Umbilical cord (tissue), 2 donors: Measurements from ENCODE around the gene CTDSPL. TPM values are rescaled to one million over a fixed set of nuclear protein-coding genes. Genes with fewer than 3 reads are reported as not detected.
"Not testable (repeated sequence)": the region's sequence is repeated elsewhere in the genome, so short reads cannot be mapped to it uniquely, and the experiment has no call there.

ENCODE experiments used
- DNase-seq: peaks from one replicate; pipeline ENCODE4 v3.0.0-alpha.2; 2015; ENCODE audit warnings: low spot score
- total RNA-seq: library from RNA; depleted of rRNA; stranded (reverse); fragments of >200 nt; gene quantifications from one replicate; pipeline ENCODE4 v1.2.3, GENCODE V29; 2014; ENCODE audit warnings: low replicate concordance; ENCODE audit not compliant: insufficient read depth

CTDSPL gene, protein sequence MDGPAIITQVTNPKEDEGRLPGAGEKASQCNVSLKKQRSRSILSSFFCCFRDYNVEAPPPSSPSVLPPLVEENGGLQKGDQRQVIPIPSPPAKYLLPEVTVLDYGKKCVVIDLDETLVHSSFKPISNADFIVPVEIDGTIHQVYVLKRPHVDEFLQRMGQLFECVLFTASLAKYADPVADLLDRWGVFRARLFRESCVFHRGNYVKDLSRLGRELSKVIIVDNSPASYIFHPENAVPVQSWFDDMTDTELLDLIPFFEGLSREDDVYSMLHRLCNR
- 33.9 TPM for total RNA-seq

DNA sequence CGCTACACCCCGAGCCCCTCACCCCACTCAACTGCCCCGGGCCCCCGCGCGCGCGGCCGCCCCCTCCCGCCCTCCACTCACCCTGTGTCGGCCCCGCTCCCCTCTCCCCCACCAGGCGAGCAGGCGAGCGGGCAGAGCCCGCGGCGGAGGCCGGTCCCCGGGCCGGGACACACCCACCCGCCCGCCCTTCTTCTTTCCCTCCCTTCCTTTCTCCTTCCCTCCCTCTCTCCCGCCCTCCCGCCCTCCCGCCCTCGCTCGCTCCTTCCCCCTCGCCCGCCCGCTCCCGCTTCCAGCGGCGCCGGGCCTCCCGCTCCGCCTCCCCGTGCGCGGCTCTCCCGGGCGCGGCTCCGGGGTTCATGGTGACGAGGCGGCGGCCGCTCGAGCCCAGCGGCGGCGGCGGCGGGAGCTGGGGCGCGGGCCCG, at the start of gene CTDSPL:
CTDSPL (plus strand) TSS at position 261 of the 422 bp plus-strand sequence. CDS start 320 bp downstream, outside the sequence.
- peak; percentile 65 for DNase-seq

DNA sequence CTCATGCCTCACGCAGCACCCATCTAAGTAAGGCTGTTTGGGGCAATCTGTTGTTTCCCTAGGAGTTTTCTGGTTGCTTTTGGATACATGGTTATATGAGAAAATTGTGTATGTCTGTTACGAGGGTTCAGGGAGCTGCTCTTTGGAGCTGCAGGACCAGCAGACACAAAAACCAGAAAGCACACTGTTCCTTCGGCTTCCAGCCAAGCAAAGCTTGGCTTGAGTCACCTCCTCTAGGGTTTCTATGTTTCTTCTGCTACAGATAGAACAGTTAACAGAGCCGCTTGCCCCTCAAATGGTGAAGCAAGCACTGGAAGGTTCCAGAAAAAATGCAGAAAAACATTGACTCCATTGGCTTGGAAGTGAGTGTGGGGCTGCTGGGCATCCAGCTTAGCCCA, 49.2 kb upstream of the CTDSPL start:
- peak; percentile 30 for DNase-seq

DNA sequence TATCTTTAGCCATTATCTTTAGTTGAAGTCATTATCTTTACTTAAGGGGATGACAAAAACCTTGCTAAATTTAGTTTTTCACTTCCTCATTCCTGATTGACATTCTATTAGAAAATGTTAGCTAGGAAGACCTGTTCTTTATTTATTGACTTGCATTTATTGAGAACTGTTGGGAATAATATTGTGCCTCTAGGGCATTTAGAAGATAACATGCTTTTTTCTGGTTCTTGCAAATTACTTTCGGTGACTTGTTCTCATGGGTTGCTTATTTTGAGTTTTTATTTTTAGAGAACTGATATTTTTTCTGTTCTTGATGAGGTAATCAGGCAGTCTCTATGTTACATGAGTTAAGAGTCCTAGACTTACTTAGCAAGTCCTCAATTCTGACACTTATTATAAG, 48.3 kb upstream of the CTDSPL start:
- DNase-seq: no peak

DNA sequence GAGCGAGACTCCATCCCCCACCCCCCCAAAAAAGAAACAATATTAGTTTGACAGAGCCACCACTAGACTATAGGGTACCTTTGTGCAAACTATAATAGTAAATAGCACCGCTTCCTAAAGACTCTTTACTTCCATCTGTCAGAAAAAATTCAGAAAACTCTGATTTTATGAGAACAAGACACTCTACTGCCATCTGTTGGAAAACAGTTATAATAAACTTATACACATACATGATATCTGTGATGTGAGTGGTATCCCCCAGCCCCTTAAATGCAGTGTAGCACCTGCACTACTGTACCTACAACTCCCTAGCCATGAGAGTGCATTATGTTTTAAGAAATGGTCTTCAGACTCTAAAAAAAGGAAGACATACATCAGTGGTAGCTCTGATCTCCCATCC, 47.1 kb upstream of the CTDSPL start:
- no peak for DNase-seq

DNA sequence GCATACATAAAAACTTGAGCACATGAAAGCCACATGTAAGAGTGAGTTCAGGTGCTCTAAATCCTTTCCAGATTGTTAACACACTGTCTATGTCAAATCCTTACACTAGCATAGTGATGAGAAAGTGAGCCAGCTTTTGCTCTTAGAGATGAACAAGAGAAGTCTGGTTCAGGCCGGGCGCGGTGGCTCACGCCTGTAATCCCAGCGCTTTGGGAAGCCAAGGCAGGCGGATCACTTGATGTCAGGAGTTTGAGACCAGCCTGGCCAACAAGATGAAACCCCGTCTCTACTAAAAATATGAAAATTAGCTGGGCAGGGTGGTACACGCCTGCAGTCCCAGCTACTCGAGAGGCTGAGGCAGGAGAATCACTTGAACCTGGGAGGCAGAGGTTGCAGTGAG, 46.5 kb upstream of the CTDSPL start:
- not testable (repeated sequence) for DNase-seq

DNA sequence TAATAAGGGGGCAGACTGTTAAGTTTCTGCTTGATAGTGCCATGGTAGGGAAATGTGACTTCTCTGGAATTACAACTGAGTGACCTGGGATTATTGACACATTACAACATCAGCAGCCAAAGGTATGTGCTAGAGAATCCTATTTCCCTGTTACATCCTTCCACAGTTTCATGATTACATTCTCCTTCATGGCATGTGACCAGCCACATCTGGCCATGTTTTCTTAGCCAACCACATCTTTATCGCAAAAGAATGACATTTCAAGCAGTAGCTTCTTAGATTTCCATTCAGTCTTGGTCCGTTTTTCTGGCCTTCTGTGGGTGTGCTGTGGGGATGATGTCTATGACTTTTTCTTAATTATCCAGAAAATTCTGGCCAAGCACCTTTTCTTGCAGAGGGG, 45.4 kb upstream of the CTDSPL start:
- DNase-seq: no peak

DNA sequence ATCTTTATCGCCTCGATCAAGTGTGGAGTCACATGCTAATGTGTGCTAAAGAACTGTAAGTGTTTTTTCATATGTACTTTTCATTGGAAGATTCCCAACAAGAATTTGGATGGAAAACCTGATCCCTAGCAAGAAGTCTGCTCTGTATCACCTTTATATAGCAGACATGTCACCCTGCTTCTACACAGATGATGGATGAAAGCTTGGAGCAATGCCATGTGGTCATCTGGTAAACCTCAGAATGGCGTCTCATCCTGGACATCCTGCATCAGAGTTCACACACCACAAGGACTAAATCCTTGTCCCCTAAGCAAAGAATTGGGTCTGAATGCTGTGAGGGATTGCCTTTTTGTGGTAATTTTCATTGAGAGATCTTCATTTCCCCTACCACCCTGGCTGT, 42.1 kb upstream of the CTDSPL start:
- DNase-seq: peak; percentile 73

DNA sequence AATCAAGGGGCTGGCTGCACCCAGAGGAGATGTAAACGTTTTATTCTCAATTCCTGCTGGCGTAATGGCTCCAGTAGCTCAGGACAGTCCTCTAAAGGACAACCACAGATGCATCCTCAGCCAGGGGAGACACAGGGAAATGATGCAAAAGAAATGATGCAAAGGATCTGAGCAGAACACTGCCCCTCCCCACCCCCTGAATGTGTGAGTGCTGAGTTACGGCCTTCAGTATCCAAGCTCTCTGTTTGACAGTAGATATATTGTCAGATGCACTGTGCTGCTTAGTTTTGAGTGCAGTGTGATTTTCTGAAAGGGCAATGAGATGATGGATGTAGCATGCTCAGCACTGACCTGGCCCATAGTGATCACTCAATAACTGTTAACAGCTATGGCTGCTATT, 41.4 kb upstream of the CTDSPL start:
- no peak for DNase-seq

DNA sequence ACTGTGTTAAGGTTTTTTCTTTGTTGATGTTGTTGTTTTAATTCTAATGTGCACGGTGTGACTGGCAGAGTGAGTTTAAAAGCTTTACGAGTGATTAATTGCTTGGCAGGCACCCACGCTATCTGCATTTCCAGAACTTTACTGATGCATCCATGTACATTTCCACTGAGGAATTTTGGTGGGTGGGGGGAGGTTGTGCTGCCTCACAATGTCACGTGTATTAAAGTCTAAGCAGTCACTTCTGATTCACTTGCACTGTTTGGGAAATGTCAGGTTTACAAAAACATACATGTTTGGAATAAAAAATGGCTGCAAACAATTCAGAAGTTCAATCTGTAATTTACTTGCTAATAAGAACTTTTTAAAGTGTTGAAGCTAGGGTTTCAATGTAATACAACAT, 38.5 kb upstream of the CTDSPL start:
- no peak for DNase-seq

DNA sequence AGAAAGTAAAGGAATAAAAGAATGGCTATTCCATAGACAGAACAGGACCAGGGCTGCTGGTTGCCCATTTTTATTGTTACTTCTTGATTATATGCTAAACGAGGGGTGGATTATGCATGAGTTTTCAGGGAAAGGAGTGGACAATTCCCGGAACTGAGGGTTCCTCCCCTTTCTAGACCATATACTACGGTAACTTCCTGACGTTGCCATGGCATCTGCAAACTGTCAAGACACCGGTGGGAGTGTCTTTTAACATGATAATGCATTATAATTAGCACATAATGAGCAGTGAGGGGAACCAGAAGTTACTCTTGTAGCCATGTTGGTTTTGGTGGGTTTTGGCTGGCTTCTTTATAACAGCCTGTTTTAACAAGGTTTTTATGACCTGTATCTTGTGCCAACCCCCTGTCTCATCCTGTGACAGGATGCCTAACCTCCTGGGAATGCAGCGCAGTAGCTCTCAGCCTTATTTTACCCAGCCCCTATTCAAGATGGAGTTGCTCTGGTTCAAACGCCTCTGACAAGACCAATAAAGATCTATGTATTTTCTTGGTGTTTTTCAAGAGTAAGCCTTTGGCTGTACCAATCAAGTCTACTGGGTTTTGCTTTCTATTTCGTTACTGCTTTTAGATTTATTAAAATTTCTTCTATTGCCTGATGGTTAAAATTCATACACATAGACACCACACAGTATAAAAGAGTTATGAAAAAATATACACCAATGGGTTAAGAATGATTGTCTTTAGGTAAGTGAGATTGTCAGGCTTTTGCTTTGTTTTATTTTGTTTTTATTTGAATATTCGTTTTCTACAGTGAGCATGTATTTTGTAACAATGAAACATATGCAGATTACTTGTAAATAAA, 37.4 kb upstream of the CTDSPL start:
- no peak for DNase-seq

DNA sequence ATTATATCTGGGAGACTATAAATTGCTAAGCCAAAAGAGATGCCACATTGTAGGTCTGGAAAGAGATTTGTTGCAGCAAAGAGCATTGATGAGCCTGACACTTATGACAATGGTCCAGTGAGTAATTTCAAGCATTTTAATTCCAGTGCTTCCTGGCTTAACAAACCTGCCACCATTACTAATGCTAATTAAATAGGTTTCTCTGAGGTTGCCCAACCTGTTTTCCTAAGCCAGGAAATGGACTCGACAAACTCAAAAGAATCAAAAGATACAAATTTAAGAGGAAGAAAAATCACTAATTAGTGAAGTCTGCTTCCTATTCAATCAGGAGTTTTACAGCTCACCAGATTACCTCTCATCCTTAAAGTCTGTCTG, 36.7 kb upstream of the CTDSPL start:
- DNase-seq: no peak

DNA sequence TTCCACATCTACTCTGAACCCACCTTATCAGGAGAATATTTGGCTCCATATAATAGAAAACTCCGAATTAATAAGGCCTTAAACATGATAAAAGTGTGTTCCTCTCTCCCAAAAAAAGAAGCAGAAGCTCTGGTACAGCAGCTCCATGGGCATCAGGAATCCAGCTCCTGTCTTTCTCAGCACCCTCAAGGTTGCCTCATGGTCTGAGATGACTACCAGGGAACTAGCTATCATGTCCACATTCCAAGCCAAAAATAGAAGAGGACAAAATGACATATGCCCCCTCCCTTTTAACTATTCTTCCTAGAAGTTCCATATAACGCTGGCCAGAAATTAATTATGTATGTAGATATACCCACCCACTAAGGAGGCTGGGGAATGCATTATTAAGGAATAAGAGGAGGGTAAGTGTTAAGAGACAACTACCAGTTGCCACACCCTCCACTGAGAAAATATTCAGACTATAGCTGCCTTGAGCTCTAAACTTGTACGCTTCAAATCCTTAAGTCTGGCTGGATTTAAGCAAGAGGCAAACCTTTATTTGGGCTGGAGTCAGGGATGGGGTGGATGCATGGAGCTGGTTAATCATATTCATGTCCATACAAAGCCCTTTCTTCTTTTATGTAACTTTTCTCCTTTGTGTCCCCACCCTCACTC, 35.8 kb upstream of the CTDSPL start:
- peak; percentile 59 for DNase-seq

DNA sequence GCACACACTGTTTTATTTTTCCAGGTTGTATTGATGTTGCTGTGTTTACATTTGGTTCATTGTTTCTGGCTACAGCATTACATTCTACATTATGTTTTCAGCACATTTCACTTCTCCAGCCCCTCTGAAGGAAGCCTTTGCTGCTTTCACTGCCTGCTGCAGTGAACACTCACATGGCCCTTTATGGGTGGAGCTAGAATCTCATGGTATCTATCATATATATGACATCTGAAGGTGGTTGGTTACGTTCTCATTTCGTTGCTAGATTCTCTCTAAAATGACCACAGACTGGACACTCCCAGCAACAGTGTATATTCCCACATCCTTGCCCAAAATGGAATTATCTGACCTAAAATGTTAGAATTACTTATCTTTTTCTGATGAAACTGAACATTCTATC, 35.2 kb upstream of the CTDSPL start:
- DNase-seq: peak; percentile 45

DNA sequence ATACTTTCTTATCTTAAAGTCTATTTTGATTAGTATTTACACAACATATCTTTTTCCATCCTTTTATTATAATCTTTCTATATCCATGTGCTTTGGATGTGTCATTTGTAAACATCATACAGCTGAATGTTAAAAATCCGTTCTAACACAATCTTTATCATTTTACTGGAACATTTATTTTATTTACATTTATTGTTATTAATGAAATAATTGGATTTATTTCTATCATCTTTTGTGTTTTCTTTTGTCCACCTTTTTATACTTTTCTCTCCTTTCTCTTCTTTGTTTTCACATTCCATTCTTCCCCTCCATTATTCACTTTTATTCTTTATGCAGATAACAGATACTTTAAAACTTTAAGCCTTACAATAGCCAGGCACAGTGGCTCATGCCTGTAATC, 34.7 kb upstream of the CTDSPL start:
- no peak for DNase-seq

DNA sequence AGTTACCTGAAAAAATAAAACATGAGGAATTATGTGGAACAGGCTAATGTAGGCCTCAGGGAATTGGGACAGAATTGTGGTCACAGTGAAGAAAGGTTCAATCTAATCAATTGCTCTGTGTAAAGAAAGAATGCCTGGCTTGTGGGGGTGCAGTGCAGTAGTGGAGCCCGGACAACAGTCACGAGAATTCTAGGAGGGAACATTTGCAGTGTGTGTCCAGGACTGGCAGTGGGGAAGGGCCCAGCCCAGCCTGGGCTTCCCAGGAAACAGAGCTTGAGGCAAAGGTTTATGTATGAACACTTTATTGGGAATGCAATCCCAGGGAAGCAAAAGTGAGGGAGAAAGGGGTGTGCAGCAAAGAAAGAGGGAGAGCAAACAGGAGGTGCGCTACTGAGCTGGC, 29.2 kb upstream of the CTDSPL start:
- no peak for DNase-seq

DNA sequence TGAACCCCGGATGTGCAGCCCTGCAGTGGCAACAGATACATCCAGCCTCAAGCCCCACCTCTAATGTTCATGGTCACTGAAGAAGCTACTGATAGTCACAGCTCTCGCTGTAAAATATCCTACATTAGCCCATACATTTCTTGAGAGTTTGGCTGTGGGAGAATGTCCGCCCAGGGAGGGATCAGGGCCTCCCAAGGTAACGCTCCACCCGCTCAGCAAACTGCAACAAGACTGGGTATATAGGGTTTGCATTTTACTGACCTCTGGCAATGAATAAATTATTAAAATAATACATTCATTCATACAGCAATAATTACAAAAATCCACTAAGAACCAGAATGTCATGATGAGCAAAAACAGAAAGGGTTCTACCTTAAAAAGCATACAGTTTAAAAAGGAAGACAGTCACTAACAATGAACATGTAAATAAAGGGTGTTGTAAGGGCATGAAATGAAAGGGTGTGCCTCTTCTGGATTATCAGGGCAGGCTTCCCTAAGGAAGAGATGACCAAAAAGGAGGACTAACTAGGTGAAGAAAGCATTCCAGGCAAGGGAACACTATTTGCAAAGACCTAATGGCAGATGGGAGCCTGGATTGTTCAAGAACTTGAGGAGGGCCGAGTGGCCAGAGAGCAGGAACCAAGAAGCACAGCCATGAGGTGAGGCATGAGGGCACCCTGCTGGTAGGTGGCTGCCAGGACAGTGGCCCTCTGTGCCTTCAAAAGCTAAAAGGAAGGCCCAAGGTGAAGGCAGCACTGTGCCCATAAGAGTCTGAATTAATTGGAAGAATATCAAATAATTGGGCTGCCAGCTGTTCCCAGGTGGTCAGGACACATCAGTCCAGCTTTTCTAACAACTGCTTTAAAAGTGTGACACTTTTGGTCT, 28.1 kb upstream of the CTDSPL start:
- no peak for DNase-seq

DNA sequence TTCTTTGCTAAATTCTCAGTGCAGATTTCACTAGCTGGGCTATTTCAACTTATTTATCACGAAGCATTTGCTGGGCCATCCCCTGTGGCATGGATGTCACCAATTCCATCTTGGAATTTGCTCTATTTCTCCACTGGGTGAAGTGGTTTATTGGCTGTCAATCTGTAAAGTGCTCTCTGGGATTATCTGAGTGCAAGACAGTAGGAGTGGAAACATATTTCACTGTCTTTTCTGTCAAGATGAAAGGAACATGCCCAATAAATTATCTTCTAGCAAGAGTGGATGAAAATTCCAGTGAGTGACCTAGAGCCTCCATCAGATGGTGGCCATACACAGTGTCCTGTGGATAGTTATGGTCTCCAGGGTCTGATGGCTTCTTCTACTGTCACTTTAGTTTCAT, 25.1 kb upstream of the CTDSPL start:
- no peak for DNase-seq

DNA sequence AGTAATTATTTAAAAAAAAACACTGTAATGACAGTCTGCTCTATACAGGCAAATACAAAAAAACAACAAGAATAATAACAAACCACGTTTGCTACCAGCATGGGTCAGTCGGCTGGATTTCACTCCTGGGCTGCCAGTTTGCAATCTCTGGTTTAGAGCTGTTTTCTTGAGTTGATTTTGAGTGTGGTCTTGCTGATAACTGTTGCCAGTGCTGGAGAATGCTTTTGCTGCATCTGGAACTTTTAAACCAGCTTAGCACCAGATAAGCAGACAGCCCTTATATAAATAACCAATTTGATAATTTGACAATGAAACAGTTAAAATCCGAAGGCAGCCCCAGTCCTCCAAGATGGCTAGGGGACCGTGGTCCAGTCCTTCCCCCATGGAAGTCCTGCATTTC, 14.0 kb upstream of the CTDSPL start:
- DNase-seq: no peak

DNA sequence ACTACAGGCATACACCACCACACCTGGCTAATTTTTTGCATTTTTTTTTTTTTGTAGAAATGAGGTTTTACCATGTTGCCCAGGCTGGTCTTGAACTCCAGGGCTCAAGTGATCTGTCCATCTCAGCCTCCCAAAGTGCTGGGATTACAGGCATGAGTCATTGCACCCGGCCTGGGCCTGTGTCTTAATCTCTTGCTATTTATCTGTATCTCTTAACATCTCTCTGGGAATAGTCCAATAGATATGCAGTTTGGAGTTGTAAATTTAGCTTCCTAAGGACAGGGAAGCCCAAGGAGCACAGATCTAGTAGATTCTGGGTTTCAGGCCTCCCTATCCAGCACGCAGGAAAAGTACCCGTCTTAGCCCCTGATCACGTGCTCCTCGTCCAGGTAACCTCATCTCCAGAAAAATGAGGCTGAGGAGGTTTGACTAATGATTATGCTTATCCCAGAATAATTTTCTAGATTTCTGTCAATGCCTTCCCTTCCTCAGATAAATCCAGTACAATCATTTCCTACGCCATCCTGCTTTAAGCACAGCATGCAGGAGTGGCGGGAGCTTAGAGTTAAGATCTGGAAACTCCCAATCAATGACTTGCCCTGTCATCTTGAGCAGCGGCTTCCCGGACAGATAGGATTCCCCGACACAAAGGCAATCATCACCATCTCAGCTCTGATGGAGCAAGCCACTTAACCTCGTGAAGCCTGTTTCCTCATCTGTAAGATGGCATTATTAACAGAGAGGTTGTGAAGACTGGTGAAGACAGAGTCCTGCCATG, 12.3 kb upstream of the CTDSPL start:
- DNase-seq: peak; percentile 87

DNA sequence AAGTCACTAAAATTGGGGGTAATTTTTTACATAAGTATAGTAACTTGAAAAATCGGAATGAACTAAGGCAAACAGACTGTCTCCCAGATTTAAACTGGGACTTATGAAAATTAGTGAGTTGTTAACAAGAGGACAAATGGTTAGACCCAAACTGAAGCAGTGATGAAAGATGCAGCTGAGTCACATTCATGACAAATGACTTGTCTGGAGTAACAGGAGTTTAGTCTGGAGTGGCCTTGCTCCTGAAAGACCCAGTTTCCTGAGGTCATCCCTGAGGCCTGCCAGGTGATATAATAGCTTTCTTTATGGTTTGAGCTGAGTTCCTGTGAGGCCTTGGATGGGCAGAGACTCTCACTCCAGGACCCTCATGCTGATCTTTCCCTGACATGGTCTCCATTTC, 9.6 kb upstream of the CTDSPL start:
- no peak for DNase-seq

DNA sequence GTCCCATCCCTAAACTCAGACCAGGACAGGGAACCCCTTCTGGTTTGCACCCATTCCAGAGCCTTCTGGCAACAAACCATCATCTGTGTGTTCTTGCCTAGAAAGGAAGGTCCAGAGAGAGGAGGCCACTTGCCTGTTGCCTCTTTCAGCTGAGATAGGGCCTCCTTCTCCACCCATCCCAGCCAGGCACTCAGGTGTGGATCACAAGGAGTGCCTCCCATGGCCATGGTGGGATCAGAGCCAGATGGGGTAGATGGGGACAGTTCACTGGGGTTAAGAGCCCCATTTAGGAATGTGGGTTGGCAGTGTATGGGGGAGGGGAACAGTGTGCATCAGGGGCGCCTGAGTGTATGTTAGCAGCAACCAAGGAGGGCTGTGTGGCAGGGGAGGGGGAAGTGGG, 8.9 kb upstream of the CTDSPL start:
- DNase-seq: no peak
